Right atrium auricular region (tissue), 2 donors: Measurements from ENCODE around the gene KRT2. TPM values are rescaled to one million over a fixed set of nuclear protein-coding genes. Genes with fewer than 3 reads are reported as not detected.

ENCODE experiments used
- DNase-seq: peaks from one replicate; pipeline ENCODE4 v3.0.0-alpha.2; 2019; ENCODE audit warnings: low spot score
- H3K27ac ChIP-seq, 2 donors: fragments of 200-600 bp; sonication (generic); 1 replicate in 1 of 2; 2 replicates in 1 of 2; pipeline ENCODE4 v1.5.1; 2016 to 2019
- H3K27me3 ChIP-seq, 2 donors: fragments of 200-600 bp; sonication (generic); one replicate each; pipeline versions ENCODE4 v1.5.1 to v1.6.0; 2017 to 2019
- H3K36me3 ChIP-seq: fragments of 200-600 bp; sonication (generic); one replicate; pipeline ENCODE4 v1.5.1; 2016
- H3K4me1 ChIP-seq, 2 donors: fragments of 200-600 bp; sonication (generic); one replicate each; pipeline versions ENCODE4 v1.5.1 to v1.6.0; 2017 to 2019
- H3K4me3 ChIP-seq, 2 donors: fragments of 200-600 bp; sonication (generic); 1 replicate in 1 of 2; 2 replicates in 1 of 2; pipeline ENCODE4 v1.5.1; 2017 to 2019; ENCODE audit warnings: mild to moderate bottlenecking in 1 of 2, moderate library complexity in 1 of 2
- H3K9me3 ChIP-seq, 2 donors: fragments of 200-600 bp; sonication (generic); one replicate each; pipeline ENCODE4 v1.5.1; 2019
- CTCF ChIP-seq, 2 donors: fragments of 200-600 bp; sonication (generic); IDR thresholded peaks; one replicate each; pipeline ENCODE4 v1.5.1; 2019; ENCODE audit warnings: antibody characterized with exemption in 2 of 2
- total RNA-seq, 2 donors: library from RNA; depleted of rRNA; stranded (reverse); fragments of >200 nt; gene quantifications; one replicate each; pipeline ENCODE4 v1.1.0, GENCODE V29; 2016

Gene KRT2
- total RNA-seq, result not detected

- TF ChIP-seq CTCF (IDR thresholded peaks at IDR 0.05), result no peak
- no peaks in the 10 kb centered on the region for H3K36me3 ChIP-seq
- DNase-seq, result no peak
- H3K4me1 ChIP-seq, result no peaks in the 10 kb centered on the region
- H3K9me3 ChIP-seq, result no peaks in the 10 kb centered on the region
- H3K27me3 ChIP-seq, result no peaks in the 10 kb centered on the region
- H3K27ac ChIP-seq, result no peak within 1 kb of the TSS
- no peak within 1 kb of the TSS for H3K4me3 ChIP-seq
These were observed at the start of gene KRT2 for GRCh38 chr12:52651726-52652261. TSS of gene KRT2 (minus strand) at chr12:52652211. CDS start at chr12:52652142, 69 bp downstream.

- Histone ChIP-seq H3K9me3 (no peaks in the 10 kb centered on the region), H3K4me1 (peaks cover 0 to 11% of the 10 kb centered on the region in 2 donors), H3K27ac (no peak overlapping the region), H3K27me3 (no peaks in the 10 kb centered on the region), H3K4me3 (no peak overlapping the region), H3K36me3 (no peaks in the 10 kb centered on the region)
- DNase-seq, result no peak
- TF ChIP-seq CTCF (IDR thresholded peaks at IDR 0.05), result no peak
These were observed 49.3 kb upstream of the KRT2 start for GRCh38 chr12:52701281-52701680.

- Histone ChIP-seq H3K4me3 (no peak overlapping the region), H3K36me3 (no peaks in the 10 kb centered on the region), H3K27ac (no peak overlapping the region), H3K4me1 (peaks cover 0 to 11% of the 10 kb centered on the region in 2 donors), H3K27me3 (no peaks in the 10 kb centered on the region), H3K9me3 (no peaks in the 10 kb centered on the region)
- TF ChIP-seq CTCF (IDR thresholded peaks at IDR 0.05), result no peak
- no peak for DNase-seq
These were observed 47.9 kb upstream of the KRT2 start for GRCh38 chr12:52699960-52700359.

- Histone ChIP-seq H3K4me3 (no peak overlapping the region), H3K27me3 (no peaks in the 10 kb centered on the region), H3K27ac (no peak overlapping the region), H3K36me3 (no peaks in the 10 kb centered on the region), H3K9me3 (no peaks in the 10 kb centered on the region), H3K4me1 (peaks cover 0 to 11% of the 10 kb centered on the region in 2 donors)
- no peak for TF ChIP-seq CTCF (IDR thresholded peaks at IDR 0.05)
- no peak for DNase-seq
These were observed 47.4 kb upstream of the KRT2 start for GRCh38 chr12:52699373-52699772.

GRCh38 chr12:52698651-52699340, 46.8 kb upstream of the KRT2 start:
- H3K4me1 ChIP-seq, result peaks cover 0 to 11% of the 10 kb centered on the region in 2 donors
- H3K27me3 ChIP-seq, result no peaks in the 10 kb centered on the region
- no peaks in the 10 kb centered on the region for H3K36me3 ChIP-seq
- TF ChIP-seq CTCF (IDR thresholded peaks at IDR 0.05), result no peak
- no peak overlapping the region for H3K4me3 ChIP-seq
- DNase-seq, result no peak
- H3K27ac ChIP-seq, result no peak overlapping the region
- H3K9me3 ChIP-seq, result no peaks in the 10 kb centered on the region
